Loucy (cell line): Measurements from ENCODE around the gene SLC43A2.
A peak's percentile ranks its signal among the peaks of the same experiment; 100 is the strongest.

ENCODE experiments used
- H2AFZ ChIP-seq: fragments of 200-600 bp; sonication (generic); 2 replicates; pipeline ENCODE4 v1.6.0; 2016; ENCODE audit warnings: antibody characterized with exemption, mild to moderate bottlenecking, low read length, moderate library complexity
- H3F3A ChIP-seq: fragments of 200-600 bp; 2 replicates; pipeline ENCODE4 v1.6.0; 2016; ENCODE audit warnings: antibody characterized with exemption, low read depth, mild to moderate bottlenecking
- H3K27me3 ChIP-seq: fragments of 200-600 bp; sonication (generic); 2 replicates; pipeline ENCODE4 v1.6.1; 2014; ENCODE audit warnings: low read length, mild to moderate bottlenecking; ENCODE audit not compliant: insufficient read depth, poor library complexity, severe bottlenecking
- H3K36me3 ChIP-seq: fragments of 200-600 bp; sonication (generic); 2 replicates; pipeline ENCODE4 v1.6.1; 2016; ENCODE audit warnings: low read length; ENCODE audit not compliant: insufficient read depth
- H3K4me1 ChIP-seq: fragments of 200-600 bp; sonication (generic); 2 replicates; pipeline ENCODE4 v1.5.1; 2014; ENCODE audit warnings: low read length, mild to moderate bottlenecking; ENCODE audit not compliant: insufficient read depth, poor library complexity, severe bottlenecking
- H3K4me2 ChIP-seq: fragments of 200-600 bp; sonication (generic); 2 replicates; pipeline ENCODE4 v1.6.0; 2014; ENCODE audit warnings: antibody characterized with exemption, low read length, low read depth, mild to moderate bottlenecking; ENCODE audit not compliant: poor library complexity, severe bottlenecking
- H3K4me3 ChIP-seq: fragments of 200-600 bp; sonication (generic); 2 replicates; pipeline ENCODE4 v1.5.1; 2014; ENCODE audit warnings: low read length, mild to moderate bottlenecking, mixed read lengths; ENCODE audit not compliant: poor library complexity, severe bottlenecking
- H3K79me2 ChIP-seq: fragments of 200-600 bp; sonication (generic); 2 replicates; pipeline ENCODE4 v1.6.1; 2014; ENCODE audit warnings: low read length; ENCODE audit not compliant: insufficient read depth
- H3K9ac ChIP-seq: fragments of 200-600 bp; sonication (generic); 2 replicates; pipeline ENCODE4 v1.6.0; 2014; ENCODE audit warnings: mild to moderate bottlenecking, low read depth, low read length, moderate library complexity; ENCODE audit not compliant: poor library complexity, severe bottlenecking
- H3K9me2 ChIP-seq: fragments of 200-600 bp; sonication (generic); replicated peaks from 2 replicates; pipeline ENCODE4 v1.6.1; 2016; ENCODE audit warnings: low read depth, low read length, mixed read lengths
- H3K9me3 ChIP-seq: fragments of 200-600 bp; sonication (generic); 2 replicates; pipeline ENCODE4 v1.6.1; 2014; ENCODE audit warnings: mild to moderate bottlenecking, antibody characterized with exemption, low read length, low read depth; ENCODE audit not compliant: insufficient read depth
- H4K20me1 ChIP-seq: fragments of 200-600 bp; sonication (generic); 2 replicates; pipeline ENCODE4 v1.6.0; 2014; ENCODE audit warnings: antibody characterized with exemption, low read length, mild to moderate bottlenecking; ENCODE audit not compliant: insufficient read depth, poor library complexity, severe bottlenecking
- EZH2phosphoT487 ChIP-seq: fragments of 200-600 bp; IDR thresholded peaks from 2 replicates; pipeline ENCODE4 v1.6.1; 2018; ENCODE audit warnings: antibody characterized with exemption, mild to moderate bottlenecking, moderate library complexity, borderline replicate concordance
- TF ChIP-seq, protein P1 (sequence below): fragments of 200-600 bp; sonication (generic); conservative IDR thresholded peaks from 2 replicates; pipeline ENCODE4 v1.5.1; 2014; ENCODE audit warnings: mild to moderate bottlenecking, antibody characterized with exemption, low read length

The SLC43A2 gene

DNA sequence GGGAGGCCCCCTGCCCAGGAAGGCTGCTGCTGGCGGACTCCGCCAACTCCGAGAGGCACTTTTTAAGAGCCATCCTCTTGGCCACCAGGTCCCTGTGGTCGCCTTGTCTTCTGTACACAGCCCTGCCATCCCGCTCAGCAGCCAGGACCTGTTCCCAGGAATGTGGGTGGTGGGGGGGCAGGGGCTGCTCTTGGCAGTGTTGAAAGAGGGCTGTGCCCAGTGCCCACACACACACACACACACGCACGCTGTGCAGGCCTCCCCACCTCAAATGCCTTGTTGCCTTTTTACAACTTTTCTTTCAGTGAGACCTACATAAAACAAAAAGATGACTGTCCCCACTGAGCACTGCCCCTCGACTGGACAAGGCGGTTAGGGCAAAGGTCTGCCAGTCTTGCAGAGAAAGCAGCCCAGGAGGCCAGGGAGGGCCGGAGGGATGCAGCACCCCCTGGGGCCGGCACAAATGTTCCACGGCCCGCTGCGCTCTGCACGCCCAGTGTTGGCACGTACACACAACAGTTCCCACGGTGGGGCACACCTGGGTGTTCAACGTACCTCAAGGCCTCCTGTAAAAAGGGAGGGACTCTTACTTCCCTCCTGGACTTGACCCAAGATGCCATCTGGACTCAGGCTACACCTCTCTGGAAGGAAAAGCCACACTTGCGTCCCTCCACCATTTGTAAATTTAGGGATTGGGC, 47.5 kb downstream of the SLC43A2 start:
- peaks cover 5% of the 10 kb centered on the region; the same call in 1 of the 2 replicates for H3K36me3 ChIP-seq
- H3K9ac ChIP-seq = no peak overlapping the region
- H3K9me2 ChIP-seq = no peaks in the 10 kb centered on the region
- peaks cover 11% of the 10 kb centered on the region for H3K4me1 ChIP-seq
- TF ChIP-seq EZH2phosphoT487 = no peak
- H2AFZ ChIP-seq = no peak overlapping the region
- H4K20me1 ChIP-seq = no peaks in the 10 kb centered on the region
- no peak overlapping the region for H3K4me3 ChIP-seq
- no peaks in the 10 kb centered on the region for H3F3A ChIP-seq
- H3K4me2 ChIP-seq = no peak overlapping the region
- no peaks in the 10 kb centered on the region for H3K79me2 ChIP-seq
- H3K9me3 ChIP-seq = no peaks in the 10 kb centered on the region
- H3K27me3 ChIP-seq = no peaks in the 10 kb centered on the region

DNA sequence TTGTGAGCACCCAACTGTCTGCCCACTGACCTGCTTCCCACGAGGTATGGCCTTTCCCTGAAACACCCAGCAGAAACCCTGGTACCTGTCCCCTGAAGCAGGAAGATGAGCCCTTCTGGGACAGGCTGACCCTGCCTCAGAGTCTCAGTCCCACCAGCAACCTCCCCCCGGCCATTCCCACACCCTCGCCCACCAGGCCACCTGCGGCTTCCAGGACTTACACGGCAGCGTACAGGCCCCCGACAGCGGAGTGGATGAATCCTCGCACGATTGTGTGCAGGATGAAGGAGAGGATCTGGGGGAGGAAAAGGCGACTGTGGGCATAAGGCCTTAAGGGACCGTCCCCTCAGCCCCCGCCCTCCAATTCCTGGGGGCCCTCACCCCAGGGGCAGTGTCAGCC, 50.6 kb downstream of the SLC43A2 start:
- no peak for TF ChIP-seq EZH2phosphoT487
- TF ChIP-seq, protein P1, sequence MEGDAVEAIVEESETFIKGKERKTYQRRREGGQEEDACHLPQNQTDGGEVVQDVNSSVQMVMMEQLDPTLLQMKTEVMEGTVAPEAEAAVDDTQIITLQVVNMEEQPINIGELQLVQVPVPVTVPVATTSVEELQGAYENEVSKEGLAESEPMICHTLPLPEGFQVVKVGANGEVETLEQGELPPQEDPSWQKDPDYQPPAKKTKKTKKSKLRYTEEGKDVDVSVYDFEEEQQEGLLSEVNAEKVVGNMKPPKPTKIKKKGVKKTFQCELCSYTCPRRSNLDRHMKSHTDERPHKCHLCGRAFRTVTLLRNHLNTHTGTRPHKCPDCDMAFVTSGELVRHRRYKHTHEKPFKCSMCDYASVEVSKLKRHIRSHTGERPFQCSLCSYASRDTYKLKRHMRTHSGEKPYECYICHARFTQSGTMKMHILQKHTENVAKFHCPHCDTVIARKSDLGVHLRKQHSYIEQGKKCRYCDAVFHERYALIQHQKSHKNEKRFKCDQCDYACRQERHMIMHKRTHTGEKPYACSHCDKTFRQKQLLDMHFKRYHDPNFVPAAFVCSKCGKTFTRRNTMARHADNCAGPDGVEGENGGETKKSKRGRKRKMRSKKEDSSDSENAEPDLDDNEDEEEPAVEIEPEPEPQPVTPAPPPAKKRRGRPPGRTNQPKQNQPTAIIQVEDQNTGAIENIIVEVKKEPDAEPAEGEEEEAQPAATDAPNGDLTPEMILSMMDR = no peak
- Histone ChIP-seq H3K4me1 (peaks cover 20% of the 10 kb centered on the region), H3F3A (no peaks in the 10 kb centered on the region), H3K9me2 (no peaks in the 10 kb centered on the region), H2AFZ (no peak overlapping the region), H3K4me3 (no peak overlapping the region), H4K20me1 (no peaks in the 10 kb centered on the region), H3K9me3 (no peaks in the 10 kb centered on the region), H3K9ac (peak overlapping the region; percentile 30), H3K36me3 (peaks cover 5% of the 10 kb centered on the region; the same call in 1 of the 2 replicates), H3K4me2 (no peak overlapping the region), H3K27me3 (no peaks in the 10 kb centered on the region), H3K79me2 (no peaks in the 10 kb centered on the region)

DNA sequence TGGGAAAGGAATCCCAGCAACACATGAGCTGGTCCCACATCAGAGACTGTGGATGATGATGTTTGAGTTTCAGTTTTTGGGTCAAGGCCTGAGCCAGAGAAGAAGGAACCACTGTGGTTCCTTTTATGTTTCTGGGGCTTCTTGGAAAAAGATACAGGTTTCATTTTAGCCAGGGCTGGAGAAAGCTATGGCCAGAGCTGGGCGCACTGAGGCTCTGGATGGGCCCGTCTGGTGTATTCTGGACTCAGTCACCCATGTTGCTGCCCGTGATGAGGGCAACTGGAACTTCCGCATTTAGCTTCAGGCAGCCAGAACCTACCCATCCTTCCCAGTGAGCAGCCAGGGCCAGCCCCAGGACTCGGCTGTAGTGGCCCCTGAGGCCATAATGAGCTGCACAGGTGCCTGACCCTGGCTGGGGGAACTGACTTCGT, 51.0 kb downstream of the SLC43A2 start:
- Histone ChIP-seq H3K9me2 (no peaks in the 10 kb centered on the region), H3K36me3 (peaks cover 5% of the 10 kb centered on the region; the same call in 1 of the 2 replicates), H4K20me1 (no peaks in the 10 kb centered on the region), H3K4me3 (no peak overlapping the region), H3K4me2 (no peak overlapping the region), H3K9ac (peak overlapping the region; percentile 30), H3K27me3 (no peaks in the 10 kb centered on the region), H3K79me2 (no peaks in the 10 kb centered on the region), H3F3A (no peaks in the 10 kb centered on the region), H2AFZ (no peak overlapping the region), H3K9me3 (no peaks in the 10 kb centered on the region), H3K4me1 (peaks cover 20% of the 10 kb centered on the region)
- TF ChIP-seq, protein P1 = no peak
- no peak for TF ChIP-seq EZH2phosphoT487

DNA sequence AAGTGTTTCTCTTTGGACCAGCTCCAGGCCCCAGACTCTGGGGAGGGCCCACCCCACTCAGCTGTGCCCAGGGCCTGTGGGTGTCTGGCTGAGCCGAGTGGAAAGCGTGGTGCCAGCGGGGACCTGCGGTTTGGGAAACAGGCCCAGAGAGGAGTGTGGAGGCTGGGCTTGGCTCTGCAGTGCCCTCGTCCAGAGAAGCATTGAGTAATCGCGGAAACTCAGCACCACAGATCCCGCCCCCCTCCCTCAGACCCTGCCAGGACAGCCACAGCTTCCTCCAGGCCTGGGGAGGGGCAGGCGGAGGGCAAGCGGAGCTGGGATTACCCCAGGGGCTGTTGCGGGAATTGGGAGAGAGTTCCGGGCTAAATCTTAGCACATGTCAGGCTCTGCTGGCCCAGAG, 51.5 kb downstream of the SLC43A2 start:
- TF ChIP-seq, protein P1 = no peak
- no peak for TF ChIP-seq EZH2phosphoT487
- Histone ChIP-seq H3K4me3 (no peak overlapping the region), H3K27me3 (no peaks in the 10 kb centered on the region), H3K36me3 (peaks cover 1% of the 10 kb centered on the region; the same call in 1 of the 2 replicates), H3F3A (no peaks in the 10 kb centered on the region), H3K79me2 (no peaks in the 10 kb centered on the region), H3K9me3 (no peaks in the 10 kb centered on the region), H4K20me1 (no peaks in the 10 kb centered on the region), H3K4me2 (no peak overlapping the region), H3K9ac (peak overlapping the region; percentile 30), H2AFZ (no peak overlapping the region), H3K9me2 (no peaks in the 10 kb centered on the region), H3K4me1 (peaks cover 20% of the 10 kb centered on the region)
